SU-DHL-6 (cell line): Measurements from ENCODE around the gene WNT4.

Experiments used
- H2AFZ ChIP-seq: fragments of 200-600 bp; sonication (generic); 2 replicates; pipeline ENCODE4 v1.6.1; 2014; ENCODE audit warnings: low read depth, mild to moderate bottlenecking, moderate library complexity, mixed read lengths, antibody characterized with exemption, low read length; ENCODE audit not compliant: severe bottlenecking
- H3F3A ChIP-seq: fragments of 200-600 bp; shearing (Covaris generic); 2 replicates; pipeline ENCODE4 v1.6.0; 2016; ENCODE audit warnings: antibody characterized with exemption, mild to moderate bottlenecking; ENCODE audit not compliant: insufficient read depth
- H3K27ac ChIP-seq: fragments of 200-600 bp; sonication (generic); 2 replicates; pipeline ENCODE4 v1.5.1; 2016; ENCODE audit warnings: low read depth, mild to moderate bottlenecking, low read length, moderate library complexity, mixed read lengths
- H3K27me3 ChIP-seq: fragments of 200-600 bp; sonication (generic), shearing (Covaris generic); 2 replicates; pipeline ENCODE4 v1.6.0; 2014; ENCODE audit warnings: mild to moderate bottlenecking, low read length
- H3K36me3 ChIP-seq: fragments of 200-600 bp; sonication (generic); 2 replicates; pipeline ENCODE4 v1.6.1; 2014; ENCODE audit warnings: mild to moderate bottlenecking, low read length, mixed read lengths
- H3K4me2 ChIP-seq: fragments of 300-600, 200-600 bp; shearing (Covaris generic), sonication (generic); 2 replicates; pipeline ENCODE4 v1.6.0; 2014; ENCODE audit warnings: low read length, low read depth, mild to moderate bottlenecking; ENCODE audit not compliant: poor library complexity, severe bottlenecking
- H3K4me3 ChIP-seq: fragments of 200-600 bp; sonication (generic); 2 replicates; pipeline ENCODE4 v1.5.1; 2014; ENCODE audit warnings: antibody characterized with exemption, low read length, mild to moderate bottlenecking, mixed read lengths; ENCODE audit not compliant: insufficient read depth, poor library complexity, severe bottlenecking
- H3K79me2 ChIP-seq: fragments of 200-600 bp; sonication (generic); 2 replicates; pipeline ENCODE4 v1.6.1; 2014; ENCODE audit warnings: mild to moderate bottlenecking, low read length, moderate library complexity; ENCODE audit not compliant: insufficient read depth
- H3K9ac ChIP-seq: fragments of 200-600 bp; sonication (generic); 2 replicates; pipeline ENCODE4 v1.7.0; 2014; ENCODE audit warnings: mild to moderate bottlenecking, low read length
- H3K9me2 ChIP-seq: fragments of 200-600 bp; sonication (generic); replicated peaks from 2 replicates; pipeline ENCODE4 v1.6.1; 2014; ENCODE audit warnings: low read length; ENCODE audit not compliant: insufficient read depth
- H3K9me3 ChIP-seq: fragments of 200-600 bp; sonication (generic); 2 replicates; pipeline ENCODE4 v1.6.1; 2014; ENCODE audit warnings: low read length, mixed read lengths; ENCODE audit not compliant: insufficient read depth
- H4K20me1 ChIP-seq: fragments of 200-600 bp; sonication (generic); 2 replicates; pipeline ENCODE4 v1.6.1; 2014; ENCODE audit warnings: low read depth, mild to moderate bottlenecking, antibody characterized with exemption, low read length, moderate library complexity, mixed read lengths
- CTCF ChIP-seq: fragments of 200-600 bp; sonication (generic); IDR thresholded peaks from one replicate; pipeline ENCODE4 v1.5.1; 2017; ENCODE audit warnings: antibody characterized with exemption, mild to moderate bottlenecking, low read length, moderate library complexity; ENCODE audit not compliant: insufficient read depth, poor library complexity, severe bottlenecking
- EZH2phosphoT487 ChIP-seq: fragments of 200-600 bp; sonication (generic), shearing (Covaris generic); conservative IDR thresholded peaks from 2 replicates; pipeline ENCODE4 v1.6.1; 2018; ENCODE audit warnings: mild to moderate bottlenecking, antibody characterized with exemption, low read length, moderate library complexity, mixed read lengths

Gene WNT4

GRCh38 chr1:22157359-22157966 is 14.6 kb upstream of the WNT4 start:
- Histone ChIP-seq H3K36me3 (no peaks in the 10 kb centered on the region), H3K9me3 (no peaks in the 10 kb centered on the region), H2AFZ (no peak overlapping the region), H4K20me1 (no peaks in the 10 kb centered on the region), H3K27me3 (no peaks in the 10 kb centered on the region), H3K9me2 (no peaks in the 10 kb centered on the region), H3K9ac (no peak overlapping the region), H3K27ac (no peak overlapping the region), H3K4me2 (no peak overlapping the region), H3F3A (no peaks in the 10 kb centered on the region), H3K79me2 (no peaks in the 10 kb centered on the region), H3K4me3 (no peak overlapping the region)
- no peak for TF ChIP-seq CTCF
- TF ChIP-seq EZH2phosphoT487 = no peak

GRCh38 chr1:22155517-22155916 is 12.6 kb upstream of the WNT4 start:
- H3K4me2 ChIP-seq = no peak overlapping the region

GRCh38 chr1:22154626-22155025 is 11.7 kb upstream of the WNT4 start:
- Histone ChIP-seq H3K4me3 (no peak overlapping the region), H3K4me2 (no peak overlapping the region), H3F3A (no peaks in the 10 kb centered on the region), H2AFZ (no peak overlapping the region), H3K9me3 (no peaks in the 10 kb centered on the region), H3K9me2 (no peaks in the 10 kb centered on the region), H3K27me3 (no peaks in the 10 kb centered on the region), H3K79me2 (no peaks in the 10 kb centered on the region), H3K27ac (no peak overlapping the region), H4K20me1 (no peaks in the 10 kb centered on the region), H3K36me3 (no peaks in the 10 kb centered on the region), H3K9ac (no peak overlapping the region)
- no peak for TF ChIP-seq CTCF
- TF ChIP-seq EZH2phosphoT487 = no peak

More at GRCh38 chr1:22155517-22155916, 12.6 kb upstream of the WNT4 start:
- Histone ChIP-seq H4K20me1 (no peaks in the 10 kb centered on the region), H3K9me3 (no peaks in the 10 kb centered on the region), H3K27ac (no peak overlapping the region), H3F3A (no peaks in the 10 kb centered on the region), H2AFZ (no peak overlapping the region), H3K27me3 (no peaks in the 10 kb centered on the region), H3K79me2 (no peaks in the 10 kb centered on the region), H3K9me2 (no peaks in the 10 kb centered on the region), H3K9ac (no peak overlapping the region), H3K36me3 (no peaks in the 10 kb centered on the region), H3K4me3 (no peak overlapping the region)
- no peak for TF ChIP-seq EZH2phosphoT487
- no peak for TF ChIP-seq CTCF
